GM19238 (cell line): Measurements from ENCODE around the gene UTP20.

Experiments
- DNase-seq: peaks from one replicate; pipeline ENCODE4 v3.0.0; 2011; ENCODE audit warnings: low spot score; ENCODE audit not compliant: insufficient read length

Gene UTP20

GRCh38 chr12:101280006-101280505 lies at the start of gene UTP20:
Gene UTP20, plus strand, starts transcription at chr12:101280105. Its CDS starts 178 bp downstream, at chr12:101280283.
- peak; percentile 73 for DNase-seq

GRCh38 chr12:101230547-101230946 lies 49.4 kb upstream of the UTP20 start:
- no peak for DNase-seq

- DNase-seq = no peak
These were observed 48.3 kb upstream of the UTP20 start for GRCh38 chr12:101231636-101232035.

- no peak for DNase-seq
These were observed 44.2 kb upstream of the UTP20 start for GRCh38 chr12:101235686-101236085.

DNA sequence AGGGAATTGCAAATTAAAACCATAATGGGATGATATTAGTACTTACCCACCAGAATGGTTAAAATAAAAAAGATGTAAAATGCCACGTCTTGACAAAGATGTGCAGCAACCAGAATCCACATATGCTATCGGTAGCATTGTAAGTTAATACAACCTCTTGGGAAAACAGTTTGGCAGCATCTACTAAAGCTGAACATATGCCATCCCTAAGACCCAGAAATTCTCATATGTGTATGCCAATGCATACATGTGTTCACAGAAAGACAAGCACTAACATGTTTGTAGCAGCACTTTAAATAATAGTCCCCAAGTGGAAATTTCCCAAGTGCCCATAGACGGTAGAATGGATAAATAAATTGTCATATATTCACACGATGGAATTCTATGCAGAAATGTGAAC lies 41.6 kb upstream of the UTP20 start:
- no peak for DNase-seq

DNA sequence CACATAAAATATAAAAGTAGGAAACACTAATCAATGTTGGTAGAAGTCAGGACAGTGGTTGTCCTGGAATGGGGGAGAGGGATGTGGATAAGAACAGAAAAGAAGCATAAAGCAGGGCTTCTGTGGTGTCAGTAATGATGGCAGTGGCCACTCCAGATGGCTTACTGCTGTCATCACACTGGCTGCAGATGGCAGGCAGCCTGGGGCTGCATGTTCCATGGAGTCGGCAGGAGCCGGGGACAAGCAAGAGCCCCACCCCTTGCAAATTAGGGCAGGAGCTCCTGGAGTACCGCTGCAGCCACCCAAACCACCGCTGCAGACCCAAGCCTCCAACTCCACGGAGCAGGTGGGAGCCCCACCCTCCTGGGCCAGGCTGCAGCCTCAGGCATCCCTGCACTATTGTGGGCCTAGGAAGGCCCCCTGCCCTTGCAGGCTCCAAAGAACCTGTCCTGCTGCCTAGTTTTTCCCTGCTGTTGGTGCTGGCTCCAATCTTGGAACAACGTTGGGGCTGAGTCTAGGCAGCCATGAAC lies 41.0 kb upstream of the UTP20 start:
- no peak for DNase-seq

DNA sequence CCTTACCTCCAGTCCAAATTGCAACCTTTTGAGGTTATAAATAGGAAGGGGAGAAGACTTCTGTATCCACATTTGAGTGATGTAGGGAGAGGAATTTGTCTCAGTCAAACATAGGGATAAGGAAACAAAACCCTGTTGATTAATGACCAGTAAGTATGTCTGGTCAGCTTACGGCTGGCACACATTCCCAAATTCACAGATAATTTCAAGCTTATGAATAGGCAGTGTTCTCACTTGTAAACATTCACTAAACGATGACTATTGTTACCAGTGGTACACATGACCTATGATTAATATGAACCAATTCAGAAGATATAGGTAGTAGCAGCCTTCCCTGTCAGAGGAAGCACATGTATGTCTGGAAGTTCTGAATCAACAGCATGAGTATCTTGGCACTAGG lies 36.8 kb upstream of the UTP20 start:
- DNase-seq = no peak

GRCh38 chr12:101243616-101244015 lies 36.3 kb upstream of the UTP20 start:
- DNase-seq = no peak

- no peak for DNase-seq
These were observed 23.6 kb upstream of the UTP20 start for GRCh38 chr12:101256266-101256665.

DNA sequence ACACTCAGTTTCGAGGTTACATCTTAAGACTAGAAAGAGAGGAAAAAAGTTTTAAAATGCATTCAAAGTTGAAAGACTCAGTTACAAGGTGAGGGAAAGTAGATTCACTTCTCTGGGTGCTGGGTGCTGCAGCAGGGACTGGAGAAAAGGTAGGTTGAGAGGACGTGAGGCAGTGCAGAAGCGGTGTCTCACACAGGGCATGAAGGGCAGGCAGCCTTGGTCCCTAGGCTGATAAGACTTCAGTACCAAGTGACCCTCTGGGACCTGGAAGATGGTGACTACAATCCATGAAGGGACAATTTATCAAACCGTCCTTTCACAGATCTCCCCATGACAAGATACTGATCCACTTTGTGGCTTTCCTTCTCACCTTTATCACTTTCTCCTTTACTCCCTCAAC lies 22.5 kb upstream of the UTP20 start:
- no peak for DNase-seq

GRCh38 chr12:101267111-101267510 lies 12.8 kb upstream of the UTP20 start:
- DNase-seq = no peak

- DNase-seq = no peak
These were observed 3.5 kb upstream of the UTP20 start for GRCh38 chr12:101276433-101276832.

DNA sequence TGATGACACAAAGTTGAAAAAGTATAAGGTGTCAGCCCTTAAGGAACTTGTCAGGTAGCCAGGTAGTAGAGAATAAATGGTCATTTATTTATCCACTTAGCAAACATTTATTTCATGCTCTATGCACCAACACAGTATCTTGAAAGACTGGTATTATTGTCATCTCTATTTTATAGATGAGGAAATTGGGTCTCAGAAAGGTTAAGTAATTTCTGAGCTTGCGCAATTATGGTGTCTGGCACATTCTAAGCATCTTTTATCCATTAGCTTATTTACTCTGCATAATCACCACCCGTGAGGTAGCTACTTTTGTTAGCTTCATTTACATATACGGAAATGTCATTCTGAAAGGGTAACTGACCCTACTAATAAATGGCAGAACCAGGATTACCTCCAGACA lies 2.5 kb upstream of the UTP20 start:
- no peak for DNase-seq

DNA sequence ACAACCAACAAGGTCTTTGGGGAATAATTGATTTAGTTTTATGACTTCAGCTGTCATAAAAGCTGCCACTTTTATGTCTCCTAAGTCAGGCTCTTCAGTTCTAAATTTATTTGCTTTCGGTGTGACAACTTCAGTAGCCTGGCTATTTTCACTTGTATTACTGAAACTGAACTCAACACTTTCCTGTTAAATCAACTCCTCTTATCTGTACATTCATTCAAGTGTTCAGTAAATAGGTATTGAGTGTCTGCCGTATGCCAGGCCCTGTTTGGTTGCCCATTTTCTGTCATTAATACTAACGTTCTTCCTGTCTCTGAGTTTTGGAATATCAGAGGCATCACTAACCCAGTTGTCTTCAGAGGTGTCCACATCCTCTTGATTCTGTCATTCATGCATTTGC lies 7.5 kb downstream of the UTP20 start:
- no peak for DNase-seq

DNA sequence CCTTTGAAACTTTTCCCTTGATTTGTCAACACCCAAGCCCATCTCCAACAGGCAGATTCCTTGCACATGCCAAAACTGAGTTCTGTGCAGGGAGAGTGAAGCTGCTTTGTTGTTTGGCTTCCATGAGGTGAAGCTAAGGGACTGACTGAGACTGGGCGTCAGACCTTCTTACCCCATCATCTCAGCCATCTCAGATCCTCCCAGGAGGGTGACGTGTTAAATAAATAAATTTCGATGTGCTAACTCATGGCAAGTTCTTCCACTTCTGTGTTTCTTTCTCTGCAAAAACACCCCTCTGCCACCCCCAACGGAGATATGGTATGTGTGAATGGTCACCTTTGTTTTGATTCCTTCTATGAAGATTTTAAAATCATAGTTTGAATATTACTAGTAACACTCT lies 17.8 kb downstream of the UTP20 start:
- no peak for DNase-seq

GRCh38 chr12:101298426-101298825 lies 18.5 kb downstream of the UTP20 start:
- DNase-seq = no peak

GRCh38 chr12:101299346-101299745 lies 19.4 kb downstream of the UTP20 start:
- DNase-seq = no peak

DNA sequence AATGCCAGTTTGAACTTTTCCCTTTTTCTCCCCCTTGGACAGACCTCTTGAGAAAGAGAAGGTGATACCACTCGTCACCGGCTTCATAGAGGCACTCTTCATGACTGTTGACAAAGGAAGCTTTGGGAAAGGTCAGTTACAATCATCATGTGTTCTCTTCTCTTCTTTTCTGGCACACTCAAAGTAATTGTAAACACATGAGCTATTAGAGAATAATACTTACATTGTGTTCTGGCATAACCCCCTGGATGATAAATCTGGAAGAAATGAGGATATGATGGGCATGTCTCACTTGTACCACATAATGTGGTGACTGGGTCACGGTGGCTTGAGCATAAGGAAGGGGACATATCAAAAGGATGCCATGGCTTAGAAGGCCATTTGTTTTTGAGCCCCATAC lies 20.0 kb downstream of the UTP20 start:
- no peak for DNase-seq

DNA sequence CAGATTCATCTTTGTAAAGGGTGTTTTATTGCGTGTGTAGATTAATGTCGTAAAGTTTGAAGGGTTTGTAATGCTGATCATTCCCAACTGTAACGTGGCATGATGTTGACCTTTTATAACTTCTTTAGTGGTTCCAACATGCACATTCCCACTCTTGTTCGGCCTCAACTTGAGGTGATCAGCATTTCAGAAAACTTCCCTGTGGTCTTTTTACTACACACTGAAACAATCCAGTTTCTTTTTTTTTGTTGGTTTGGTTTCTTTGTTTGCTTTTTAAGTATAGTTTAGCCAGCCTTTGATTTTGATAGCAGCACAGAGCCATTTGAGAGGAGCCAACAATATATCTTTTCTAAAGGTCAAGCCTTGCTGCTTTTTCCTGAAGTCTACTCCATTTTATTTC lies 22.8 kb downstream of the UTP20 start:
- DNase-seq = no peak

- no peak for DNase-seq
These were observed 25.4 kb downstream of the UTP20 start for GRCh38 chr12:101305226-101305779.

DNA sequence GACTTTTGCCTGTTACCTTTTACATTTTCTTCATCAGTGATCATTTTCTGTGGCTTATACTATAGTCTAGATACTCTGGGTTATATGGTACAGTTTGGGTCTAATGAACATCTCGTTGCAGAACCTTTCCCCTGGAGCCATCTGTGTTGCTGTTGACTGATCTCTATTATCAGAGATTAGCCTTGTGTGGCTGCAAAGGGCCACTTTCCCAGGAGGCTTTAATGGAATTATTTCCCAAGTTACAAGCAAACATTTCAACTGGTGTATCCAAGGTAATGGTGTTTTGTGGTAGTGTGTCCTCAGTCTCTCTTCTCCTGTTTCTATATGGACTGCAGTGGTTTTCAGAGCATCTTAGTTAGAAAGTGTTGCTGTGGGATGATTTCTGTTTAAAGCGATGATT lies 25.9 kb downstream of the UTP20 start:
- DNase-seq = no peak

DNA sequence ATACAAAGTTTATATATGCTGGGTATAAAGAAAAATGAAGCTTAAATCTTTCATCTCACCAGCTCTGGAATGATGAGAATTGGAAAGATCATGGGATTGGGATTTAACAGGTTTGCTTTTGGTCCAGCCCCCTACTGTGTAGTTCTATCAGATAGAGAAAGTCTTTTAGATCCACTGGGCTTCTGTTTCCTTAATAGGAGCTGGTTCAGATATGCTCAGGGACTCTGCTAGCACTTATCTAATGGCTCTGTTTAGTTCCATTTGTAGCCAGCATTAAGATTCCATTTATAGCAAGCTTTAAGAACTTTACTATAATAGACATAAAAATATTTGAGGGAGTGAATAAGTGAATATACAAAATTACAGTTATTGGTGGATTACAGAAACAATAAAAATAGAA lies 42.6 kb downstream of the UTP20 start:
- no peak for DNase-seq

DNA sequence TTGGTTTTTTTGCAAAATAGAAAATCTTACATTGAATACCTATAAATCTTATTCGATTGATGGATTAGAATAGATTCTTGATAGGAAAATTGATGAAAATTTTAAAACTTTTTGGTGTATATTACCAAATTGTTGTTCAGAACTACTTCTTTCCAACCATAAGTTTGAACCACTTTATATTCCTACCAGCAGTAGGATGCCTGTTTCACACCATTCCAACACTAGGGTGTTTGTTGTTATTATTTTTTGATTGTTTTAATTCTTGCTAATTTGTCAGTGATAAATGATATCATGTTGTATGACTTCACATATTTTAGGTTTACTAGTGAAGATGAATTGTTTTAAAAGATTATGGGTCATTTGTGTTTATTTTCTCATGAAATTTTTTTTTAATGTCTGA lies 43.4 kb downstream of the UTP20 start:
- DNase-seq = no peak

DNA sequence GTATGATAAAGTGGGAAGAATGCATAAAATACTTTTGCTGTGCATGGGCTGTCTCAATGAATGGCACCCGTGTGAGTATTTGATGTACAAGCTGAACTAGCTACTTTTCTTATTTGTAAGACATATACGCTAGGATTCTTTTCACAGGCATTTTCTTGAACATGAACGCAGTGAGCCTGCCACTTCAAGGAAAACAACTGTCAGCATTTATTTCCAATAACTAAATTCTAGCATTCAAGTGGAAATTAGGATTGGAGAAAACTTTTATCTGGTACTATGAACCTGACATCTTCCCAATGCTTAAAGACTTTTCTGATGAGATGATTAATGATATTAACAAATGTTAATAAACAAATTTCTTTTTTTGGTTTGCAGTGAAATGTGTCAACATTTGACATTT lies 45.7 kb downstream of the UTP20 start:
- DNase-seq = no peak
